SU-DHL-6 (cell line): ENCODE results near the gene HAGH.
"Not testable (repeated sequence)": the region's sequence is repeated elsewhere in the genome, so short reads cannot be mapped to it uniquely, and the experiment has no call there.

Source experiments
- H2AFZ ChIP-seq: fragments of 200-600 bp; sonication (generic); 2 replicates; pipeline ENCODE4 v1.6.1; 2014; ENCODE audit warnings: low read depth, mild to moderate bottlenecking, moderate library complexity, mixed read lengths, antibody characterized with exemption, low read length; ENCODE audit not compliant: severe bottlenecking
- H3F3A ChIP-seq: fragments of 200-600 bp; shearing (Covaris generic); 2 replicates; pipeline ENCODE4 v1.6.0; 2016; ENCODE audit warnings: antibody characterized with exemption, mild to moderate bottlenecking; ENCODE audit not compliant: insufficient read depth
- H3K27ac ChIP-seq: fragments of 200-600 bp; sonication (generic); 2 replicates; pipeline ENCODE4 v1.5.1; 2016; ENCODE audit warnings: low read depth, mild to moderate bottlenecking, low read length, moderate library complexity, mixed read lengths
- H3K27me3 ChIP-seq: fragments of 200-600 bp; sonication (generic), shearing (Covaris generic); 2 replicates; pipeline ENCODE4 v1.6.0; 2014; ENCODE audit warnings: mild to moderate bottlenecking, low read length
- H3K36me3 ChIP-seq: fragments of 200-600 bp; sonication (generic); 2 replicates; pipeline ENCODE4 v1.6.1; 2014; ENCODE audit warnings: mild to moderate bottlenecking, low read length, mixed read lengths
- H3K4me2 ChIP-seq: fragments of 300-600, 200-600 bp; shearing (Covaris generic), sonication (generic); 2 replicates; pipeline ENCODE4 v1.6.0; 2014; ENCODE audit warnings: low read length, low read depth, mild to moderate bottlenecking; ENCODE audit not compliant: poor library complexity, severe bottlenecking
- H3K4me3 ChIP-seq: fragments of 200-600 bp; sonication (generic); 2 replicates; pipeline ENCODE4 v1.5.1; 2014; ENCODE audit warnings: antibody characterized with exemption, low read length, mild to moderate bottlenecking, mixed read lengths; ENCODE audit not compliant: insufficient read depth, poor library complexity, severe bottlenecking
- H3K79me2 ChIP-seq: fragments of 200-600 bp; sonication (generic); 2 replicates; pipeline ENCODE4 v1.6.1; 2014; ENCODE audit warnings: mild to moderate bottlenecking, low read length, moderate library complexity; ENCODE audit not compliant: insufficient read depth
- H3K9ac ChIP-seq: fragments of 200-600 bp; sonication (generic); 2 replicates; pipeline ENCODE4 v1.7.0; 2014; ENCODE audit warnings: mild to moderate bottlenecking, low read length
- H3K9me2 ChIP-seq: fragments of 200-600 bp; sonication (generic); replicated peaks from 2 replicates; pipeline ENCODE4 v1.6.1; 2014; ENCODE audit warnings: low read length; ENCODE audit not compliant: insufficient read depth
- H3K9me3 ChIP-seq: fragments of 200-600 bp; sonication (generic); 2 replicates; pipeline ENCODE4 v1.6.1; 2014; ENCODE audit warnings: low read length, mixed read lengths; ENCODE audit not compliant: insufficient read depth
- H4K20me1 ChIP-seq: fragments of 200-600 bp; sonication (generic); 2 replicates; pipeline ENCODE4 v1.6.1; 2014; ENCODE audit warnings: low read depth, mild to moderate bottlenecking, antibody characterized with exemption, low read length, moderate library complexity, mixed read lengths
- CTCF ChIP-seq: fragments of 200-600 bp; sonication (generic); IDR thresholded peaks from one replicate; pipeline ENCODE4 v1.5.1; 2017; ENCODE audit warnings: antibody characterized with exemption, mild to moderate bottlenecking, low read length, moderate library complexity; ENCODE audit not compliant: insufficient read depth, poor library complexity, severe bottlenecking
- EZH2phosphoT487 ChIP-seq: fragments of 200-600 bp; sonication (generic), shearing (Covaris generic); conservative IDR thresholded peaks from 2 replicates; pipeline ENCODE4 v1.6.1; 2018; ENCODE audit warnings: mild to moderate bottlenecking, antibody characterized with exemption, low read length, moderate library complexity, mixed read lengths

Gene HAGH

DNA sequence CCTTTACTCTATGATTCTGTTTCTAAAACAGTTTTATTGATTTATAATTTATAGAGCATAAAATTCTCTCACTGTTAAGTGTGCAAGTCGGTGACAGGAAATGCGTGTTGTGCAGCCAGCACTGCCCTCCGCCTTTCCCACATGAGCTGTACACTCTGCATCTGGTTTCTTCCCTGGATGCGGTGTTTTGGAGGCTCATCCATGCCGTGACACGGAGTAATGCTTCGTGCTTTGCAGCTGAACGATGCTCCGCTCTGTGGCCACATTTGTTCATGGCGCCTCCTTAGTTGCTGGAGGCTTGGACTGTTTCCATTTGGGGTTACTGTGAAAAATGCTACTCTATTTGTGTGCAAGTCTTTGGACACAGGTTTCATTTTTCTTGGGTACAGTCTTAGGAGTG lies 25.9 kb downstream of the HAGH start:
- Histone ChIP-seq H3K36me3 (no peaks in the 10 kb centered on the region), H3K4me3 (no peak overlapping the region), H3K27me3 (no peaks in the 10 kb centered on the region), H4K20me1 (no peaks in the 10 kb centered on the region), H3K9ac (no peak overlapping the region), H3K27ac (no peak overlapping the region), H3F3A (no peaks in the 10 kb centered on the region), H3K9me2 (no peaks in the 10 kb centered on the region), H2AFZ (no peak overlapping the region), H3K4me2 (no peak overlapping the region), H3K9me3 (peaks cover 8% of the 10 kb centered on the region; the same call in 1 of the 2 replicates), H3K79me2 (no peaks in the 10 kb centered on the region)
- TF ChIP-seq EZH2phosphoT487 (no peak), CTCF (no peak)

DNA sequence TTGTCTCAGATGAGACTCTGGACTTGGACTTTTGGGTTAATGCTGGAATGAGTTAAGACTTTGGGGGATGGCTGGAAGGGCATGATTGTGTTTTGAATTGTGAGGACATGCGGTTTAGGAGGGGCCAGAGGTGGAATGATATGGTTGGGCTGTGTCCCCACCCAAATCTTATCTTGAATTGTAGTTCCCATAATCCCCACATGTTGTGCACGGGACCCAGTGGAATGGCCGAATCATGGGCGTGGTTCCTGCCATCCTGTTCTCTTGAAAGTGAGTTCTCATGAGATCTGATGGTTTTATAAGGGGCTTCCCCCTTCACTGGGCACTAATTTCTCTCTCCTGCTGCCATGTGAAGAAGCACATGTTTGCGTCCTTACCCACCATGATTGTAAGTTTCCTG lies 27.4 kb downstream of the HAGH start:
- not testable (repeated sequence) for H4K20me1 ChIP-seq, H3K9ac ChIP-seq, H3K79me2 ChIP-seq, H3K36me3 ChIP-seq, H3K27ac ChIP-seq, H3K4me3 ChIP-seq, H3F3A ChIP-seq, H3K9me2 ChIP-seq, H3K9me3 ChIP-seq, H3K27me3 ChIP-seq, H3K4me2 ChIP-seq, H2AFZ ChIP-seq

GRCh38 chr16:1794908-1795666 lies 31.5 kb downstream of the HAGH start:
- Histone ChIP-seq H3K9me3 (peaks cover 8% of the 10 kb centered on the region; the same call in 1 of the 2 replicates), H3K4me3 (no peak overlapping the region), H3K27me3 (no peaks in the 10 kb centered on the region), H2AFZ (no peak overlapping the region), H3F3A (no peaks in the 10 kb centered on the region), H4K20me1 (no peaks in the 10 kb centered on the region), H3K79me2 (no peaks in the 10 kb centered on the region), H3K36me3 (no peaks in the 10 kb centered on the region), H3K9me2 (no peaks in the 10 kb centered on the region), H3K27ac (no peak overlapping the region), H3K4me2 (no peak overlapping the region), H3K9ac (no peak overlapping the region)
- no peak for TF ChIP-seq CTCF
- no peak for TF ChIP-seq EZH2phosphoT487

DNA sequence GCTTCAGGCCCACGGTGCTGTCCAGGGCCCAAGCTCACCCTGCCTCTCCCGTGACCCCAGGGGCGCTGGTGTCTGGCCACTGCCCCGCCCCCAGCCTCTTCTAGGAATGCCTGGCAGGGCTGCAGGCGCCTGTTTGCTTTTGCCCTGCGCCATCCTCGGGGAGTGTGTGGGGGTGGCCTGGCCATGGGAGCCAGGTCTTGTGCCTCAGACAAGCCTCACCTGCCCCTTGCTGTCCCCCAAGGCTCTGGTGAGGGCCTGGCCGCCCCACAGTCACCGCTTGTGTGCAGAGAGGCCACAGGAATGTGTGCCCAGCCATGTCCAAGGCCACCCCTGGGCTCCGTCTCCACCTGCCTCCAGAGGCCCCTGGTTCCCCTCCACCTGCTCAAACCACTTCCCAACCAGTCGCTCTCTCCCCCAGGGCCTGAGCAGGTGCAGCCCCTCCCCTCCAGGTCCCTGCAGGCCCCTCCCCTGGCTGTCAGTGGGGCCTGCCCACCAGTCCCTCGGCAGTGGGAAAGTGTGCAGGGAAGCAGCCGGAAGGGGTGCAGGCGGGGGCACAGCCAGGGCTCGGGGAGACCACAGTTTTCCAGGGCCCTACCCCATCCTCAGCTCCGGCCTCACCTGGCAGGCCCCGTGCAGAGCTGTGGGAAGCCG lies 32.3 kb downstream of the HAGH start:
- no peak overlapping the region for H3K27ac ChIP-seq
- no peak for TF ChIP-seq EZH2phosphoT487
- no peak for TF ChIP-seq CTCF
- H3K4me2 ChIP-seq: no peak overlapping the region
- H3K27me3 ChIP-seq: no peaks in the 10 kb centered on the region
- no peaks in the 10 kb centered on the region for H3K36me3 ChIP-seq
- peaks cover 5% of the 10 kb centered on the region; the same call in 1 of the 2 replicates for H3K9me3 ChIP-seq
- H4K20me1 ChIP-seq: no peaks in the 10 kb centered on the region
- H3K4me3 ChIP-seq: no peak overlapping the region
- no peak overlapping the region for H2AFZ ChIP-seq
- no peak overlapping the region for H3K9ac ChIP-seq
- H3F3A ChIP-seq: no peaks in the 10 kb centered on the region
- H3K9me2 ChIP-seq: no peaks in the 10 kb centered on the region
- no peaks in the 10 kb centered on the region for H3K79me2 ChIP-seq
